ENCODE measurements around the gene RNASET2. TPM values are rescaled to one million over a fixed set of nuclear protein-coding genes. Genes with fewer than 3 reads are reported as not detected.

RNASET2 gene
- total RNA-seq, 2 donors from 2014 or later, result 73.9 to 82.7 TPM

DNA sequence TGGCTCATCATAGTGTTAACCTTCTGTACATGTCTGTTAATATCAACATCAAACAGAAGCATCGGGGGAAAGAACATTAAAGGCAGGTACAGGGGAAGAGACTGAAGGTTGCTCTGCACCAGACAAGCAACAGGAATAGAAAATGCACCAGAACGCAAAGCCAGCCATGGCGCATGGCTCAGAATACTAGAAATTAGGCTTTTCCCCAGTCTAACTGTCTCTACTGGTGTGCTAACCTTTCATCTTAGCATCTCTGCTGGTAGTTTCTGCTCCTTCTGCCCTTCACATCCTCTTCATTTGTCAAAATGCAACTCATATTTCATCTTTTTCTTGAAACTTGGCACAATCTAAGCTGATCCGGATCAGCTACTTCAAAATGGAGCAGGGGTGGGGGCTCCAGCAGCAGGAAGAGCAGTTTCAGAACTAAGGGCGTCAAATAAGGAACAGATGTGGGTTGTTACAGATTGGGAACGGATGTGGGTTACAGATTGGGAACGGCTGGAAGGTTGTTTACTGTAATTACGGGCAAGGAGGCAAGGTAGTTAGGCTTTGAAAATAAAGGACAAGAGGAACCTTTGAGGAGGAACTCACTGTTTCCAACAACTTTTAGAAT lies 13.1 kb upstream of the RNASET2 start:
- DNase-seq (ENCODE audit: low spot score) (no peak), ATAC-seq (ENCODE audit: insufficient number of reproducible peaks, low FRiP score, low read depth) (no peak)
- H3K4me1 ChIP-seq (ENCODE audit: control insufficient read depth in 1 of 2, low read depth in 2 of 2), result no peaks in the 10 kb centered on the region
- no peaks in the 10 kb centered on the region for H3K9me3 ChIP-seq
- no peak overlapping the region for H3K27ac ChIP-seq
- TF ChIP-seq, protein P1, sequence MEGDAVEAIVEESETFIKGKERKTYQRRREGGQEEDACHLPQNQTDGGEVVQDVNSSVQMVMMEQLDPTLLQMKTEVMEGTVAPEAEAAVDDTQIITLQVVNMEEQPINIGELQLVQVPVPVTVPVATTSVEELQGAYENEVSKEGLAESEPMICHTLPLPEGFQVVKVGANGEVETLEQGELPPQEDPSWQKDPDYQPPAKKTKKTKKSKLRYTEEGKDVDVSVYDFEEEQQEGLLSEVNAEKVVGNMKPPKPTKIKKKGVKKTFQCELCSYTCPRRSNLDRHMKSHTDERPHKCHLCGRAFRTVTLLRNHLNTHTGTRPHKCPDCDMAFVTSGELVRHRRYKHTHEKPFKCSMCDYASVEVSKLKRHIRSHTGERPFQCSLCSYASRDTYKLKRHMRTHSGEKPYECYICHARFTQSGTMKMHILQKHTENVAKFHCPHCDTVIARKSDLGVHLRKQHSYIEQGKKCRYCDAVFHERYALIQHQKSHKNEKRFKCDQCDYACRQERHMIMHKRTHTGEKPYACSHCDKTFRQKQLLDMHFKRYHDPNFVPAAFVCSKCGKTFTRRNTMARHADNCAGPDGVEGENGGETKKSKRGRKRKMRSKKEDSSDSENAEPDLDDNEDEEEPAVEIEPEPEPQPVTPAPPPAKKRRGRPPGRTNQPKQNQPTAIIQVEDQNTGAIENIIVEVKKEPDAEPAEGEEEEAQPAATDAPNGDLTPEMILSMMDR (IDR thresholded peaks at IDR 0.05), result no peak
- no peaks in the 10 kb centered on the region for H3K36me3 ChIP-seq
- no peaks in the 10 kb centered on the region for H3K27me3 ChIP-seq (replicated peaks; ENCODE audit: insufficient read depth)
- no peak overlapping the region for H3K4me3 ChIP-seq

DNA sequence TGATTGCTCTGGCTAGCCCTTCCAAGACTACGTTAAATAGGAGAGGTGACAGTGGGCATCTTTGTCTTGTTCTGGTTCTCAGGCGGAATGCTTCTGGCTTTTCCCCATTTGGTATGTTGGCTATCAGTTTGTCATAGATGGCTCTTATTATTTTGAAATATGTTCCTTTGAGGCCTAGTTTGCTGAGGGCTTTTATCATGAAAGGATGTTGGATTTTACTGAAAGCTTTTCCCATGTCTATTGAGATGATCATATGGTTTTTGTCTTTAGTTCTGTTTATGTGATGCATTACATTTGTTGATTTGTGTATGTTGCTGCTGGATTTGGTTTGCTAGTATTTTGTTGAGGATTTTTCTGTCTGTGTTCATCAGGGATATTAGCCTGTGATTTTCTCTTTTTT lies 9.9 kb upstream of the RNASET2 start:
- no peaks in the 10 kb centered on the region for H3K4me1 ChIP-seq (ENCODE audit: control insufficient read depth in 1 of 2, low read depth in 2 of 2)
- no peaks in the 10 kb centered on the region for H3K9me3 ChIP-seq
- H3K36me3 ChIP-seq, result no peaks in the 10 kb centered on the region
- TF ChIP-seq, protein P1 (IDR thresholded peaks at IDR 0.05), result no peak
- no peak overlapping the region for H3K27ac ChIP-seq
- H3K4me3 ChIP-seq, result no peak overlapping the region
- ATAC-seq (ENCODE audit: insufficient number of reproducible peaks, low FRiP score, low read depth), result no peak
- no peaks in the 10 kb centered on the region for H3K27me3 ChIP-seq (replicated peaks; ENCODE audit: insufficient read depth)
- no peak for DNase-seq (ENCODE audit: low spot score)

GRCh38 chr6:166960609-166960978 lies 4.2 kb upstream of the RNASET2 start:
- H3K4me3 ChIP-seq, result no peak overlapping the region
- H3K27me3 ChIP-seq (replicated peaks; ENCODE audit: insufficient read depth), result no peaks in the 10 kb centered on the region
- no peaks in the 10 kb centered on the region for H3K36me3 ChIP-seq
- H3K4me1 ChIP-seq (ENCODE audit: control insufficient read depth in 1 of 2, low read depth in 2 of 2), result peaks cover 4 to 14% of the 10 kb centered on the region in 2 donors
- DNase-seq (ENCODE audit: low spot score) (no peak), ATAC-seq (ENCODE audit: insufficient number of reproducible peaks, low FRiP score, low read depth) (no peak)
- no peak overlapping the region for H3K27ac ChIP-seq
- TF ChIP-seq, protein P1 (IDR thresholded peaks at IDR 0.05), result no peak
- no peaks in the 10 kb centered on the region for H3K9me3 ChIP-seq

- ATAC-seq (ENCODE audit: insufficient number of reproducible peaks, low FRiP score, low read depth), result no peak
- Histone ChIP-seq H3K27me3 (replicated peaks; ENCODE audit: insufficient read depth) (no peaks in the 10 kb centered on the region), H3K9me3 (no peaks in the 10 kb centered on the region), H3K4me1 (ENCODE audit: control insufficient read depth in 1 of 2, low read depth in 2 of 2) (peaks cover 4 to 19% of the 10 kb centered on the region in 2 donors), H3K4me3 (no peak overlapping the region), H3K27ac (peak overlapping the region in 1 of 2 donors; percentile 8), H3K36me3 (no peaks in the 10 kb centered on the region)
- TF ChIP-seq, protein P1 (IDR thresholded peaks at IDR 0.05), result no peak
- DNase-seq (ENCODE audit: low spot score), result no peak
Measured at GRCh38 chr6:166959911-166960608, 3.7 kb upstream of the RNASET2 start.

DNA sequence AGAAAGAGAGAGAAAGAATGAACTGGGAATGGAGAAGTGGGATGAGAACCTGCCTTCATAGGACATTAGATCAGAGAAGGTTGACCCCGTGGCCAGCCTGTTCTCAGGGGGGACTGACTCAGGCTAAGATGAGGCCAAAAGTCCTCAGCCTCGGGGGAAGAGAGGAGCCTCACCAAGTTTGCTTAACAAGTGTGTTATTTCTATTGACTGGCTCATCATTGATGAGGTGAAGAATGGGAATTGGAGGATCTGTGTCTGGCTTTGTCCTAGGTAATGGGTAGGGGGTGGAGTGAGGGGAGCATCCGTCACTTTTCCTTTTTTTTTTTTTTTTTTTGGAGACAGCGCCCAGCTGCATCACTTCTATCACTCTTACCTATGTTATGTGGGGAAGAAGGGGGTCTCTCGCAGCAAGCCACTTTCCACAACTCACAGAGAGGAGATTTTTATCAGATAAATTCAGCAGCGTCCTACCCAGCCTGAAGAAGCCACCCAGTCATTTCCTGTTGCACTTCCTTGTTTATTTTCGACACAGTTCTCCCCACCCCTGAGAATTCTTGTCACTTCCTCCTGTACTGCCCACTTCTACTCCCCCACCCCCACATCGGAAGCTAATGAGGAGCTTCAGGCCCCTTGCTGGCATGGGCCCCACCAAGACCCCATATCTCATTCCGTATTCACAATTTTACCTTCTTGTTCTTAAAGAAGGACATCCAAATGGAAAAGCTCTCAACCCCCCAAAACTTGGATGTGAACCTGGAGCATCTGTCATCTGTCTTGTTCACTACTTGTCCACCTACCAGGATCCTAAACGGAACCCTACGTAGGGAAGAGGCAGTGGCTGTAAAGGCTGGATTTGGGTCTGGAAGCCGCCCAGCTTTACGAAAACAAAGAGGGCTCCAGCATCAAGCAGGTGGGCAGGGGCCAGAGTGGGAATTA lies 2.8 kb upstream of the RNASET2 start:
- no peaks in the 10 kb centered on the region for H3K36me3 ChIP-seq
- TF ChIP-seq, protein P1 (IDR thresholded peaks at IDR 0.05), result no peak
- peaks cover 4 to 21% of the 10 kb centered on the region in 2 donors for H3K4me1 ChIP-seq (ENCODE audit: control insufficient read depth in 1 of 2, low read depth in 2 of 2)
- DNase-seq (ENCODE audit: low spot score) (no peak), ATAC-seq (ENCODE audit: insufficient number of reproducible peaks, low FRiP score, low read depth) (no peak)
- no peaks in the 10 kb centered on the region for H3K27me3 ChIP-seq (replicated peaks; ENCODE audit: insufficient read depth)
- H3K4me3 ChIP-seq, result no peak overlapping the region
- H3K9me3 ChIP-seq, result no peaks in the 10 kb centered on the region
- peak overlapping the region in 1 of 2 donors; percentile 39 for H3K27ac ChIP-seq

All from thoracic aorta (tissue), 2 donors.